Vagina (tissue), 2 donors: ENCODE measurements around the gene ATG4D.
A peak's percentile ranks its signal among the peaks of the same experiment; 100 is the strongest.

ENCODE experiments used
- POLR2A ChIP-seq, 2 donors: fragments of 450-650 bp; IDR thresholded peaks; one replicate each; pipeline ENCODE4 v1.6.1; 2017; ENCODE audit warnings: antibody characterized with exemption in 2 of 2, mild to moderate bottlenecking in 2 of 2, moderate library complexity in 2 of 2
- POLR2AphosphoS5 ChIP-seq, 2 donors: sonication (generic); formaldehyde crosslinking; IDR thresholded peaks; one replicate each; pipeline ENCODE4 v1.9.0; 2017; ENCODE audit warnings: antibody characterized with exemption in 2 of 2, mild to moderate bottlenecking in 2 of 2, low read depth in 1 of 2; ENCODE audit not compliant: insufficient read depth in 1 of 2
- TF ChIP-seq, protein P1 (sequence below), 3 experiments: fragments of 450-650 bp in 2 of 3; fragments of 200-600 bp in 1 of 3; sonication (generic) in 1 of 3; IDR thresholded peaks; one replicate each; pipeline ENCODE4 v1.5.1; 2017 to 2019; ENCODE audit warnings: antibody characterized with exemption in 3 of 3, mild to moderate bottlenecking in 2 of 3, moderate library complexity in 2 of 3

DNA sequence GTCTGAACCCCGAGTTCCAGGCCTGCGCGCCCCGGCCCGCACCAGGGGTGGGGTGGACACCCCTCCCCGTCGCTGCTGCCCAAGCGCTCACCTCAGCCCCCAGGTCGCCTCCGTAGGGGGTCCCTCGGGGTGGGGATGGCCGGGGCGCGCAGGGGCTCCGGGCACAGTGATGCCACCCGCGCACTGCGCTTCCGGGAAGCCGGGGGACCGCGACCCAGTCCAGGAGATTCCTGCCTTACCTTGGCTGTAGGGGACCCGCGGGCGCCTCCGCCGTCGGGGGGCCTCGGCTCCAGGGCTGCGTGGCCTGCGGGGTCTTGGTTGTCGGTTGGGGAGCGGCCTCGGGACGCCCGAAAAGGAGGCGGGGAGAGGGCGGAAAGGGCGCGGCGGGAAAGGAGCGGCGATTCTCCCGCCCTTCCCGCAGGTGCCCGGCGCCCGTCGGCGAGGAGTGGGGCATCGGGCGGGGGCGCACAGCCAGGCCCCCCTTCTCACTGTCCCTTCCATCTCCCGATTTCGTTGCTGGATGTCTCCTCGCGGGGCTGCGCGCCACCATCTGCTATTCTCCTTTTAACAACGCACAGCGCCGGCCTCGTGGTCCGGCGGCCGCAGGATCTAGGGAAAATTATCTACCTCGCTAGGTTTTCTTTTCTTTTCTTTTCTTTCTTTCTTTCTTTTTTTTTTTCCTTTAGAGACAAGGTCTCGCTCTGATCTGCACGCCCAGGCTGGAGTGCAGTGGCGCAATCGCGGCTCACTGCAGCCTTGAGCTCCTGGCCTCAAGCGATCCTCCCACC, 40.5 kb upstream of the ATG4D start, which contains the start of gene KEAP1:
- TF ChIP-seq, protein P1, sequence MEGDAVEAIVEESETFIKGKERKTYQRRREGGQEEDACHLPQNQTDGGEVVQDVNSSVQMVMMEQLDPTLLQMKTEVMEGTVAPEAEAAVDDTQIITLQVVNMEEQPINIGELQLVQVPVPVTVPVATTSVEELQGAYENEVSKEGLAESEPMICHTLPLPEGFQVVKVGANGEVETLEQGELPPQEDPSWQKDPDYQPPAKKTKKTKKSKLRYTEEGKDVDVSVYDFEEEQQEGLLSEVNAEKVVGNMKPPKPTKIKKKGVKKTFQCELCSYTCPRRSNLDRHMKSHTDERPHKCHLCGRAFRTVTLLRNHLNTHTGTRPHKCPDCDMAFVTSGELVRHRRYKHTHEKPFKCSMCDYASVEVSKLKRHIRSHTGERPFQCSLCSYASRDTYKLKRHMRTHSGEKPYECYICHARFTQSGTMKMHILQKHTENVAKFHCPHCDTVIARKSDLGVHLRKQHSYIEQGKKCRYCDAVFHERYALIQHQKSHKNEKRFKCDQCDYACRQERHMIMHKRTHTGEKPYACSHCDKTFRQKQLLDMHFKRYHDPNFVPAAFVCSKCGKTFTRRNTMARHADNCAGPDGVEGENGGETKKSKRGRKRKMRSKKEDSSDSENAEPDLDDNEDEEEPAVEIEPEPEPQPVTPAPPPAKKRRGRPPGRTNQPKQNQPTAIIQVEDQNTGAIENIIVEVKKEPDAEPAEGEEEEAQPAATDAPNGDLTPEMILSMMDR (IDR thresholded peaks at IDR 0.05), result no peak
- TF ChIP-seq POLR2AphosphoS5 (IDR thresholded peaks at IDR 0.05; ENCODE audit: insufficient read depth in 1 of 2, low read depth in 1 of 2) (peak in 1 of 2 donors; percentile 60), POLR2A (IDR thresholded peaks at IDR 0.05) (no peak)
